CD4-positive, alpha-beta T cell treated with Interleukin-15 for 4 hours (primary cell): Measurements from ENCODE around the gene CHST2.
A peak's percentile ranks its signal among the peaks of the same experiment; 100 is the strongest.

Source experiments
- DNase-seq: peaks from one replicate; pipeline ENCODE4 v3.0.0-alpha.2; 2020; ENCODE audit warnings: low spot score

CHST2 gene

DNA sequence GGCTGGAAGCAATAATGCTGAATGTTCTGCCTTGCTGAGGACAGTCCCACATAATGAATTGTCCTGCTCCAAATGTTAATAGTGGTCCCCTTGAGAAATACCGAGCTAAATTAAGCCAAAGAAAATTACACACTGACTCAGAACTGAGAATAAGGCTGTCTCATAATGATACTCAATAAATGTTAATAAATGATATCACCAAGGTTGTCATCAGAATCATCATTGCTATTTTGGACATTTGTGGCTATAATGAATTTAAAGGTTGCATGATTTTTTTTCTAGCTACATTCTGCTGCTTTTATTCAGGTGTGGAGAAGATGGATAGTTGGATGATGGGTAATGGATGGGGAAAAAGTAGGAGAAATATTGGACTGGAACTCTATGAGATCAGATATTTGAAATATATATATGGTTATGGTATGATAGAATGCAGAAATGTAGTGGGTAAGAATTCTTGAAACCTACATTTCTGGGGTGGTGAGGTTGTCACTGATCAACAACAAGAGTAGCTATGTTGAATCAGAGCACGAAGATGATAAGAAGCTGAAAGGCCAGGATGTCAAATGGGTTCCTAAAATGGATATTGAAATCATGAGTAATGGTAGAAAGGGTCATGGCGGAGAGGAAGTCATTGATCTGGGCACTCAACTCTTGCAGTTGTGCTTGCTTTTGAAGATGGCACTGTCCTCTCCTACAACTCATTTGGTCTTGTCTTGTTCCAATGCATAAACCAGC is 12.8 kb downstream of the CHST2 start:
- no peak for DNase-seq

DNA sequence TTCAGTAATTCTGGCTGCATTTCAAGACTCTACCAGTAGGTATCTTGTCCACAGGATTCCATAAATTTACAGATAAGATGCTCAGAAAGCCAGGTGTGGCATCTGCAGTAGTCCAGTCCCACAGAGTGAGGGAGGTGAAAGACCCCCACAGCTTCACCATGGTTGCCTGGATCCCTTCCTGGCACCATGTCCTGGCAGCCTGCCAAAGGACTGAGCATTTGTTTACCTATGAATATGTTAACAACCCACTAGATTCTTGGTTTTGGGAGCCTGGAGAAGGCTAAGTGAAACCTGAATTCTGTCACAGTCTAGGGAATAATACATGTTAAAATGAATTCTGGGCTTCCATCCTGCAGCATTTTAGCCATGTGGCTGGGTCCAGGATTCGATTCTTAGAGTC is 14.9 kb downstream of the CHST2 start:
- no peak for DNase-seq

DNA sequence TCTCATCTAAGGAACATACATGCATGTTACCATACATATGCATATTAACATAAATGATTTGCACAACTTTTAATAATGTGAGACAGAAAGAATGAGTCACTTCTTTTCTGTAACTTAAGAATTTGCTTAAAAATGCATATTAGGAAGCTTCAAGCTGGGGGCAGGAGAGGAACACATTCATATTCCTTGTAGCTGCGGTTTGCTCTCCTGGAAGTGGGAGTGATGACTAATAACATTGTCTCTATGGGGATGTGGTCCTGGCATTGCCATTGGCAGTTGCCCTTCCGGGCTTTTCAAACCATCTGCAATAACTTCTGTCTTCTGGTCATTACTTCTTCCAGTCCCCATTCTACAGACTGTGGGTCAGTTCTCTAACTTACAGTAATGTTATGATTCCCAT is 15.6 kb downstream of the CHST2 start:
- no peak for DNase-seq

DNA sequence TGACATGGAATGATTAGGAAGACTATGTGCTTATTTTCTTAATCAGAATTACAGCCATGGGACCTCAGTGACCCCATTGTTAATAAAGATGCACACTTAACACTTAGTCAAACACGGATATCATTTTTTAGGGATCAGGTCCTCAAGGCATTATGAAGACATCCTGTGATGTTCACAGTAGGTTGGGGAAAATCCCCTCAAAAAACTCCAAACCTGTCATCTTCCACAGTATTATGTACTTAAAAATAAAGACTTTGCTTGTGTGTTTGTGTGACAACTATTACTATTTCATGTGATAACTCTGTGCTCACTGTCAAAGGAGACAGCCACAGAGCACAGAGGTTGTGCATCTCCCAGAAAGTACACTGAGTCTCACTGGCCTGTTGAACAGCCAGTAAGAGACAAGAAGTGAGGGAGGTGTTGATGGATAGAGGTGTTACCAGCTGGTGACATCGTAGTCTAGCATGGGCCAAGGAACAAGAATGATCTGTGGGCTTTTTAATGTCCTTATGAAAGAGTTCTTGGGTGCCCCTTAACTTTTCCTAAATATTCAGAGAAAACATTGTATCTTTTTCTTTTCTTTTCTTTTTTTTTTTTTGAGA is 18.0 kb downstream of the CHST2 start:
- DNase-seq = no peak

DNA sequence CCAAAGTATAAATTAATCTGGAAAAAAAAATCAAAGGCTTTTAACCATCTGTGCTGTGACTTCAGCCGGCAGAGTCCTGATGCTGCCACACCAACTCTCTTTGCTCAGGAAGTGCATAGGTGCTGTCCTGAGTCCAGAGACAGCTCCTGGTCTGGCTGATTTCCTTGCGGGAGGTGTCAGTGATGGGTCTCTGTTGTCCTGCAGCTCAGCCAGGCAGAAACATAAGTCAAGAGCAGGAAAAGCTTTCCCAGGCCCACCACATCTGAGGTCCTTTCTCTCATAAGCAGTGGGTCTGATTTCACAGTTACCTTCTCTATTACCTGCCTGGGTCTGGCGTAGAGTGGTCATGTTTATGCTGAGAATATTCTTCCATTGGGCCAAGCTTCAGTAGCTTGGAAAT is 19.4 kb downstream of the CHST2 start:
- DNase-seq = no peak

DNA sequence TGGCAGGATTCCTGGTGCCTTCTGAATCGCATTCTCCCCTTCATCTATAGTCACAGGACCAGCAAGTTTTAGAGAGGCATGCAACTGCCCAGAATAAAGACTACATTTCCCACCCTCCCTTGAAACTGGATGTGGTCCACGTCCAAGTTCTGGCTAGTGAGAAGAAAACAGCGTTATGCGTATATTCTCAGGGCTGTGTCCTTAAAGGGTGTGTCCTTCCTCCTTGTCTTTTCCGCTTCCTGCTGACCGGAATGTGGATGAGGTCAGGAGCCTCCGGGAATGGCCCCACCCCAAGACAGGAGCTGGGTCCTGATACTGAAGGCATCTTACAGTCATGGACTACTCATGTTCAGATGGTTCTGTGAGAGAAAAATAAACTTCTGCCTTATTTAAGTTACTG is 20.2 kb downstream of the CHST2 start:
- no peak for DNase-seq

DNA sequence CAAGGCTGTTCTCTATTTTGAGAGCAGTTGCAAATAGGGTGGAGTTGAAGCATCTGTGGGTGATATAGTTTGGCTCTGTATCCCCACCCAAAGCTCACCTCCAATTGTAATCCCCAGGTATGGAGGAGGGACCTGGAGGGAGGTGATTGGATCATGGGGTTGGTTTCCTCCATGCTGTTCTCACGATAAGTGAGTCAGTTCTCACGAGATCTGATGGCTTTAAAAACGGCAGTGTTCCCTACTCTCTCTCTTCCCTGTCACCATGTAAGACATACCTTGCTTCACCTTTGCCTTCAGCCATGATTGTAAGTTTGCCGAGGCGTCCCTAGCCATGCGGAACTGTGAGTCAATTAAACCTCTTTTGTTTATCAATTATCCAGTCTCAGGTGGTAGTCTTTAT is 21.0 kb downstream of the CHST2 start:
- DNase-seq = no peak

DNA sequence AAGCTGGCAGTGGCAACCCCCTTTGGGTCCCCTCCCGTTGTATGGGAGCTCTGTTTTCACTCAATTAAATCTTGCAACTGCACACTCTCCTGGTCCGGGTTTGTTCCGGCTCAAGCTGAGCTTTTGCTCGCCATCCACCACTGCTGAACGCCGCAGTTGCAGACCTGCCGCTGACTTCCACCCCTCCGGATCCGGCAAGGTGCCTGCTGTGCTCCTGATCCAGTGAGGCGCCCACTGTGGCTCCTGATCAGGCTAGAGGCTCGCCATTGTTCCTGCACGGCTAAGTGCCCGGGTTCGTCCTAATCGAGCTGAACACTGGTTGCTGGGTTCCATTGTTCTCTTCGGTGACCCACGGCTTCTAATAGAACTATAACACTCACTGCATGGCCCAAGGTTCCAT is 22.8 kb downstream of the CHST2 start:
- no peak for DNase-seq

DNA sequence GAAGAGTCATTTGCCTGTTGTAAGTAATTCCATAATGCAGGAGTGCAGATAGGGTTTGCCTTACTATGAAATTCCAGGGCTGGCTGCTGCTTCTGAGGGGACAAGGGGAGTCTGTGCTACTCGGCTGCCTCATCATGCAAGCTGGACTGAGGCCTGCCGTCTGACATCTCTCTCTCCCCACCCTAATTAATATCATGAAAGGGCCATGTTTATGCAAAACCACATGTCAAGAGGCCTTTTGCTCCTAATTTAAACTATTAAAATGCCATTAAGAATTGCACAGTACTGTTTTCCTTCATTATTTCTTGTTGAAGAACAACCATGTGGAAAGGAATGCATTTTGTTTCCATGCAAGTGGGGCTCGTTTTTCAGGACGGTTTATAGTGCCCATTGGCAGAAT is 26.3 kb downstream of the CHST2 start:
- no peak for DNase-seq

DNA sequence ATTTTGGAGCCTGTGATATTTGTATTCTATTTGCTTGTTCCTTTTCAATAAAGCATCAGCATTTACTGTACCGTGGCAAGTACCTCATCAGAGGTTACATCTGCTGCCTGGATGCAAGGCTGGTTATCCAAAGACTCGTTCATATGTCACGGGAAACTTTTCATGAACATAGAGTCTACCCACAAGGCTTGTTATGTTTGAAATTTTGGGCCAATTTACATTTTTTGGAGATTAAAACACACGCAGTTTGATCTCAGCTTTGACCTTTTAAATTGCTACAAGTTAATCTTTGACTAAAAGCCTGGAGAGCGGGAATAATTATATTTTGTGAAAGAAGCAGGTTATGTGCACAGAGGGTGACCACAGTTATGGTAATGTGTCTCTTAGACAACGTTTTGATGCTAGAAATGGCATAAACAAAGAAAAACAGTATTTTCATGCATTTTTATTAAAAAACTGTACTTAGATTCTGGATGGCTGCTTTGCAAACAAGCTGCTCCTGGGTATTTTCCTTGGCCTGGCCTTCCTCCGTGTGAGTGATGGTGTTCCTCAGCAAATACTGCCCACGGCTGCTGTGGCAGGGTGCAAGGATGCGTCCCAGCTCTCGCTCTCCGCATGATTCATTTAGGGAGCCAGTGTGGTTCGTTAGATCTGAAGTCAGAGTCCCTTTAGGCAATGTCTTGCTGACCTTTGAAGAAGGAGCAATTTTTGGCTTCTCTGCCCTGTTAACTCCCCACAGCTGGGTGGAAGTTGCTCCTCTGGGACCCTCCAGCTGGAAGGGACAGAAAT is 27.1 kb downstream of the CHST2 start:
- no peak for DNase-seq

DNA sequence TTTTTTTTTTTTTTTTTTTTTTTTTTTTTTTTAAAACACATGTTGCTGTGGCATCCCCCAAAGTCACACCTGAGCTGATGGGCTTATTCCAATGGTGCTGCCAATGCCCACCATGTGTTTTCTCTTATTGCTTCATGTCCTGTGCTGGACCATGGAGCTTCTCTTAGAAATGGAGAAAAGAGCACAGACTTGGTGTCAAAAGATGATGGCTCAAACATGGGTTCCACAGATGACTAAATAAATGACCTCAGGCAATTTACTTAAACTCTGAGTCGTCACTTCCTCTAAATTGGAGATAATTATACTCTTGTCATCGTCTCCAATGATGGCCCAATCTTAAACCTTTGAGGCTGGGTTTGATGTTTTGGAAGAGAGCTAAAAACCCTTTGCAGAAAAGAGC is 28.1 kb downstream of the CHST2 start:
- no peak for DNase-seq

DNA sequence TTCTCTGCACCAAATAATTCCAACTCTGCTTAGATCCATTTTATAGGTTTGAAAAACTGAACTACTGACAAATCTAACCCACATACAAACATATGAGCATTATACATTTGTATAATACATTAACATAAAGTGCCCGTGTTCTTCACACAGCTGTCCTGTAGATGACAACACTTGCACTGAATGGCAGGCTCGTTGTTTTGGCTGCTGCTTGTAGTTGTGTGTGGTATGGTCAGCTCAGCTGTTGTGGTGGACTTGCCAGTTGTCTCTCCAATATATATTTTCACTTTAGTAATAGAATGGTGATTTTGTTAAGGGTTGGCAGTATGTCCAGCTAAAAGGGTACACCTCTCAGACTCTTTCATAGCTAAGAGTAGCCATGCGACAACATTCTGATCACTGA is 30.5 kb downstream of the CHST2 start:
- DNase-seq = no peak

DNA sequence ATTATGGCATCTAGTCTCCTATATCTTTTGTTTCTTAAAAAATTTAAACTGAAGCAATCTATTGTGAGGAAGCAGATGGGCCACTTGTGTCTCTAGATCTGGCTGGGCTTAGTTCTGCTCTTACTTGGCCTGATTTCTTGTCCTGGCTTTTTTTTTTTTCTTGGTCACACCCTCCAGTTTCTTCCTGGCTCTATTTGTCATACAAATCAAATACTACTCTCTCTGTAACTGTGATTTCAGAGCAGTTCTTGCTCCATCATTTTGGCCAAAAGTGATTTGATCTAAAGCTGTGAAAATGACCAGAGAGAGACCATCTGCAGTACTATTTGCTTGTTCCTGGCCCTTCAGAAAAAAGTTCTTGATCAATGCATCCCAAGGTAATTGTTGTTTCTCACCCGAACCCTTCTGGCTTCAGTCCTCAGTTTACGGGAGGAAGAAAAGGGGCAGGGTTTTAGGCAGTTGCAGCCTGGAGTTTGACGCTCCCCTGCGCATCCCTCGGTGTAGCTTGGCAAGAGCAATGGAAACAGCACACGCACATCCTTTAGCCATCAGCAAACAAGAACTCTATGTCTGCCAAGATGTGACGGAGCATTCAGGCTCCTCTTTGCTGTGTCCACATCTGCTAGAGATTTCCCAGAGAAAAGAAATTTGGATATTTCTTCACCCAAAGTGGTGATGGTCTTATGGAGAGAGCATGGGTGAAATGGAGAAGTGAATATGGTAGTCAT is 31.6 kb downstream of the CHST2 start:
- DNase-seq = no peak

DNA sequence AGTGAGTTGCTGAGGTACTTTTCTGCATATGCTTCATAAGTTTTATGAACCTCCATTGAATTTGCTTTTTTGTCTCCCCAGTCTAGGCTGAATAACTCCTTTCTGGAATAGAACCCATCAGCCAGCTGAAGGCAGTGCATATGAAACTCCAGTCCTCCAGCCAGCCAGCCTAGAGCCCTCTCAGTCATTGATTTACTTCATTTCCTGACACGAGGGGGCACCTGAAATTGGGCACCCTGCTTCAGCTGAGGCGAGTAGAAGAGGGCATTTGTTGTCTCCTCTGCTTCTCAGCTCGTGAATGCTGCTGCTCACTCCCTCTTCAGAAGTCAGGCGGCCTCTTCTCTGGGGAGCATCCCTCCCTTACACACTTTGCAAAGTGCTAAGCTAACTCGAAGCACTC is 32.5 kb downstream of the CHST2 start:
- no peak for DNase-seq

DNA sequence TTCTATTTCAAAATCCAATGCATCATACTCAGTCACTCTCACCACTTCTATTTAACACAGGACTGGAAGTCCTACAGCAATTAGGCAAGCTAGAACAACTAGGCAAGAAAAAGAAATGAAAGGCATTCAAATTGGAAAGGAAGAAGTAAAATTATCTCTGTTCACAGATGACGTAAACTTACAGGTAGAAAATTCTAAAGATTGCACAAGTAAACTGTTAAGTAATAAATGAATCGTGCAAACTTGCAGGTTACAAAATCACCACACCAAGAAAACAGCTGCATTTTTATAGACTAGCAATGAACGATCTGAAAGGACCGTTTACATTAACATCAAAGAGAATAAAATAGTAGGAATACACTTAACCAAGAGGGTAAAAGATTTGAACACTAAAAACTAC is 36.2 kb downstream of the CHST2 start:
- DNase-seq = no peak

DNA sequence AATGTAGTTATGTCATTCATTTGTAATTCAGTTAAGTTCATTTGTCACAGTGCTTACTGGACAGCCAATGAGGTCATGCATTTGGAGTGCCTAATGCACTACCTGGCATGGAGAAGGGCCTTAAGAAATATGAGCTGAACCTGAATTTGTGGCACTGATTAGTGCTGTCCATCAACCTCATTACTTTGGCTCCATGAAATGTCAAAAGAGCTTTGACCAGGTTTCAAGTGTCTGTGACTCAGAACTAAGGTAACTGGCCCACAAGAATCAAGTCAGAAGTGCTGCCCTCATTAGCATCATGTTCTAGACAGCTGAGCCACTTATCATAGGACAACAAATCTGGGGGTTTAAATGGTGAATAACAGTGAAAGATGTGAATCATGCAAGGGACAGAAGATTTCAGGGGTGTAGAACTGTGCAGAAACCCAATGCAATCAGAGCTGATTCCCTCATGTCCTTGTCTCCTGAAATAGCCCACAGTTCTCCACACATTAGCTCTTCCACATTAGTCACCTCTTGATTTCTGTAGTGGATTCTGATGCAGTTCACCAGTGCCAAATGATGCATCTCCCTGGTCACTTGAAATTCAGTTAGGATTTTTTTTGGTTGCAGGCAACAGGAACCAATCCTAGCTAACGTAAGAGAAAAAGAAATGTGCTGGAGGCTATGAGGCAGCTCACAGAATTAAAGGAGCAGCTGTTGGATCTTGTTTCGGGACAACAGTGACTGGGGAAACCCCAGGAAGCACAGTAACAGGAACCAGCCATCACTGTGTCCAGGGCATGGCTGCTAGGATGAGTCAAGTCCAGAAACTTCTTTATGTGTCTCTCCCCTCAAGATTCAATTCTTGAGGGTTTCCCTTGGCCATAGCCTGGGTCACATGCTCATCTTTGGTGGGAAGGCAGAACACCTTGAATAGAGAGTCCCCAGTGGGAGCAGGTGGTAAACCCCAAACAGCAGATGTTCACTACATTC is 38.7 kb downstream of the CHST2 start:
- no peak for DNase-seq

DNA sequence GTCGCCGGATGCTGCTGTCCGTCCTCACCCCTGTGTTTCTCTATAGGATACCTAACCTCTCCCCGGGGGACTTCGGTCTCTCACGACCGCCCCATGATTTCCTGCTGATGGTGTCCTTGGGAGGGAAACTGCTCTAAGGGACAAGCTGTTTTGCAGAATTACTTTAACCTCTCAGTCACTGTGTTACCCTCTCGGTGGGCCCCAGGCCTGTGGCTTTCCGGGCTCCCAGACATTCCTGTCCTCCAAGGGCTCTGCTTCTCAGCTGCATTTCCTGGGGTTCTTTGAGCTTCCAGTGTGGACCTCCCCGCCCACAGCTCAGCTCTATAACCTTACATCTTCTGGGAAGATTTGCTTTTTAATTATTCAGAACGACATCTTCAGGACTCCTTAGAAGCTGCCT is 40.9 kb downstream of the CHST2 start:
- DNase-seq = no peak

DNA sequence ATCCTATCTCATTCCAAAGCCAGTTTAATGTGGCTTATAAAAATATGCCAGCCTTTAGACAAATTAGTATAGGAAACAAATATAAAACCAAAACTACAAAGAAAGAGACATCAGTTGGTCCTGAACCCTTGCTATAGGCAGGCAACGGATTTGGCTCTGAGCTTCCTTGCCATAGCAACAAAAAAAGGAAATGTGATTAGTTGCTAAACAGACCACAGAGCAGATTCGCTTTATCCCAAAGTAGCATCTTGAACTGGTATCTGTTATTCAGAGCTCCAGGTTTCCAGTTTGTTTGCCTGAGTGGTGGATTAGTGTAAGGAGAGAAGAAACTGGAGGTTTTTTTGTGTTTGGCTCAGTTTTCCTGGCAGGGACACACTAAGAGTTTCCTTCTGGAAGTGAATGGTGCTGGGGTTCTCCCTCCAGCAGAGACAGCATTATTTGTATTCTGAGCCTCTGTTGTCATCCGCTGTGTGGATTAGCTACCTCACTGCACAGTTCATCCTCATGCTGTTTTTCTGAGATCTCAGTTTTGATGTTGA is 44.1 kb downstream of the CHST2 start:
- DNase-seq = no peak

DNA sequence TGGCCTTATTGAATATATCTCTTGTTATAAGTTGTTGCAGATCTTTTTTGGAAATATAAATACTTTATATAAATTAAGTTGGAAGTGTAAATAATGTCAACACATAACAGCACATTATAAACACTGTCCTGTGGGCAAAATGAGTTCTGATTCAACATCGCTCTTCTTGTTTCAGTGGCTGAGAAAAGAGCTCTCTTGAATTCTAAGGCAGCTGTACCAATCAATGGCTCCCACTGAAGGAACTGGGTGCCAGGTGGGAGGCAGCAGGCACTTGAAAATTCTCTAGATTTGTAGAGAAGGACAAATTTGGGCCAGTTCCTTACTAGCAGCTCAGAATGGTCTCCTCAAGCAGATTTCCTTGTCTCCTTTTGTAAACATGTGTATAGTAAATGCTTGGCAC is 45.6 kb downstream of the CHST2 start:
- DNase-seq = no peak

DNA sequence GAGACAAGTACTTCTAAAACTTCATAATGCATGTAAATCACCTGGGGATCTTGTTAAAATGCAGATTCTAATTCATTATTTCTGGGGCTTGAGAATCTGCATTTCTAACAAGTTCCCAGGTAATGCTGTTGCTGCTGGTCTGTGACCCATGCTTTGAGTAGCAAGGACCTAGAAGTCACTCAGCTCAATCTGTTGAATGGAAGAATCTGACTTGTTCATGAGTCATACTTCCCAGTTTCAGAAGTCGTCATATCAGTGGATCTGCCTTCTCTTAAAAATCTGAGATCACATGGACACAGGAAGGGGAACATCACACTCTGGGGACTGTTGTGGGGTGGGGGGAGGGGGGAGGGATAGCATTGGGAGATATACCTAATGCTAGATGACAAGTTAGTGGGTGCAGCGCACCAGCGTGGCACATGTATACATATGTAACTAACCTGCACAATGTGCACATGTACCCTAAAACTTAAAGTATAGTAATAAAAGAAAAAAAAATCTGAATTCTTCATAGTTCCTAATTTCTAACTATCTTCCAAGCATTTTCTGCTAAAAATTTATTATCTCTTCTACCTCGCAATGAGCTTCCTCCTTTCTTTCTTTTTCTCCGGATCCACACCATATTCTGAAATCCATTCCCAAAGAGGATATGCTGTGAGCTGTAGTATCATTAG is 46.2 kb downstream of the CHST2 start:
- DNase-seq = peak; percentile 9

DNA sequence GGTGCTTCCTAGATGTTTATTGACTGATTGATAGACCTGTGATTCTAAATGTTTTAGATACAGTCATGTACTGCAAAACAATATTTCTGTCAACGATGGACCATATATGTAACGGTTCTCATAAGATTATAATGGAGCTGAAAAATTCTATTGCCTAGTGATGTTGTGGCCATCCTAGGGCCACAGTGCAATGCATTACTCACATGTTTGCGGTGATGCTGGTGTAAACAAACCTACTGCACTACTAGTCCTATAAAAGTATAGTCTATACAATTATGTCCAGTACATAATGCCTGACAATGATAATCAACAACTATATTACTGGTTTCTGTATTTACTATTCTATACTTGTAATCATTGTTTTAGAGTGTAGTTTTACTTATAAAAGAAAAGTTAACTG is 46.8 kb downstream of the CHST2 start:
- DNase-seq = no peak
